ENCODE results near the gene AP4S1.
"Not testable (repeated sequence)": the region's sequence is repeated elsewhere in the genome, so short reads cannot be mapped to it uniquely, and the experiment has no call there.

AP4S1 gene

GRCh38 chr14:31037709-31038221 is 12.3 kb downstream of the AP4S1 start:
- no peak for DNase-seq (ENCODE audit: low read depth in 1 of 2, low spot score in 1 of 2)
- in situ Hi-C loops (cut with HindIII; ENCODE audit: low pct_unique_long_range_greater_than_20kb, low sequenced_read_pairs): no loop called here
- no peak for TF ChIP-seq JUND (IDR thresholded peaks at IDR 0.05; ENCODE audit: low read depth)

- in situ Hi-C loops (cut with HindIII; ENCODE audit: low pct_unique_long_range_greater_than_20kb, low sequenced_read_pairs): no loop called here
- TF ChIP-seq JUND (IDR thresholded peaks at IDR 0.05; ENCODE audit: low read depth): no peak
- no peak for DNase-seq (ENCODE audit: low read depth in 1 of 2, low spot score in 1 of 2)
Observed at GRCh38 chr14:31038521-31039166, 13.2 kb downstream of the AP4S1 start.

GRCh38 chr14:31042300-31042699 is 16.9 kb downstream of the AP4S1 start:
- TF ChIP-seq JUND (IDR thresholded peaks at IDR 0.05; ENCODE audit: low read depth): no peak

GRCh38 chr14:31042893-31043292 is 17.4 kb downstream of the AP4S1 start:
- DNase-seq (ENCODE audit: low read depth in 1 of 2, low spot score in 1 of 2); in situ Hi-C loops (cut with HindIII; ENCODE audit: low pct_unique_long_range_greater_than_20kb, low sequenced_read_pairs): not testable (repeated sequence)

More at GRCh38 chr14:31042300-31042699, 16.9 kb downstream of the AP4S1 start:
- no peak for DNase-seq (ENCODE audit: low read depth in 1 of 2, low spot score in 1 of 2)
- in situ Hi-C loops (cut with HindIII; ENCODE audit: low pct_unique_long_range_greater_than_20kb, low sequenced_read_pairs): no loop called here

- TF ChIP-seq JUND (IDR thresholded peaks at IDR 0.05; ENCODE audit: low read depth): no peak
- in situ Hi-C loops (cut with HindIII; ENCODE audit: low pct_unique_long_range_greater_than_20kb, low sequenced_read_pairs): no loop called here
- DNase-seq (ENCODE audit: low read depth in 1 of 2, low spot score in 1 of 2): no peak
Observed at GRCh38 chr14:31043379-31043778, 17.9 kb downstream of the AP4S1 start.

GRCh38 chr14:31045501-31046080 is 20.1 kb downstream of the AP4S1 start:
- TF ChIP-seq JUND (IDR thresholded peaks at IDR 0.05; ENCODE audit: low read depth): no peak
- in situ Hi-C loops (cut with HindIII; ENCODE audit: low pct_unique_long_range_greater_than_20kb, low sequenced_read_pairs): no loop called here
- no peak for DNase-seq (ENCODE audit: low read depth in 1 of 2, low spot score in 1 of 2)

- no peak for DNase-seq (ENCODE audit: low read depth in 1 of 2, low spot score in 1 of 2)
- no peak for TF ChIP-seq JUND (IDR thresholded peaks at IDR 0.05; ENCODE audit: low read depth)
- in situ Hi-C loops (cut with HindIII; ENCODE audit: low pct_unique_long_range_greater_than_20kb, low sequenced_read_pairs): no loop called here
Observed at GRCh38 chr14:31047503-31047902, 22.1 kb downstream of the AP4S1 start.

GRCh38 chr14:31051023-31051422 is 25.6 kb downstream of the AP4S1 start:
- in situ Hi-C loops (cut with HindIII; ENCODE audit: low pct_unique_long_range_greater_than_20kb, low sequenced_read_pairs): no loop called here
- no peak for DNase-seq (ENCODE audit: low read depth in 1 of 2, low spot score in 1 of 2)
- TF ChIP-seq JUND (IDR thresholded peaks at IDR 0.05; ENCODE audit: low read depth): no peak

- in situ Hi-C loops (cut with HindIII; ENCODE audit: low pct_unique_long_range_greater_than_20kb, low sequenced_read_pairs): no loop called here
- DNase-seq (ENCODE audit: low read depth in 1 of 2, low spot score in 1 of 2): no peak
Observed at GRCh38 chr14:31051511-31051910, 26.1 kb downstream of the AP4S1 start.

GRCh38 chr14:31052905-31053586 is 27.6 kb downstream of the AP4S1 start:
- DNase-seq (ENCODE audit: low read depth in 1 of 2, low spot score in 1 of 2); in situ Hi-C loops (cut with HindIII; ENCODE audit: low pct_unique_long_range_greater_than_20kb, low sequenced_read_pairs): not testable (repeated sequence)

More at GRCh38 chr14:31051511-31051910, 26.1 kb downstream of the AP4S1 start:
- TF ChIP-seq JUND (IDR thresholded peaks at IDR 0.05; ENCODE audit: low read depth): no peak

- TF ChIP-seq JUND (IDR thresholded peaks at IDR 0.05; ENCODE audit: low read depth): no peak
- in situ Hi-C loops (cut with HindIII; ENCODE audit: low pct_unique_long_range_greater_than_20kb, low sequenced_read_pairs): no loop called here
Observed at GRCh38 chr14:31057035-31057434, 31.6 kb downstream of the AP4S1 start.

GRCh38 chr14:31057701-31058364 is 32.4 kb downstream of the AP4S1 start:
- in situ Hi-C loops (cut with HindIII; ENCODE audit: low pct_unique_long_range_greater_than_20kb, low sequenced_read_pairs): no loop called here
- TF ChIP-seq JUND (IDR thresholded peaks at IDR 0.05; ENCODE audit: low read depth): no peak
- no peak for DNase-seq (ENCODE audit: low read depth in 1 of 2, low spot score in 1 of 2)

More at GRCh38 chr14:31057035-31057434, 31.6 kb downstream of the AP4S1 start:
- DNase-seq (ENCODE audit: low read depth in 1 of 2, low spot score in 1 of 2): no peak
